ENCODE results near the gene DSC2.
"Not testable (repeated sequence)": the region's sequence is repeated elsewhere in the genome, so short reads cannot be mapped to it uniquely, and the experiment has no call there.

The DSC2 gene

DNA sequence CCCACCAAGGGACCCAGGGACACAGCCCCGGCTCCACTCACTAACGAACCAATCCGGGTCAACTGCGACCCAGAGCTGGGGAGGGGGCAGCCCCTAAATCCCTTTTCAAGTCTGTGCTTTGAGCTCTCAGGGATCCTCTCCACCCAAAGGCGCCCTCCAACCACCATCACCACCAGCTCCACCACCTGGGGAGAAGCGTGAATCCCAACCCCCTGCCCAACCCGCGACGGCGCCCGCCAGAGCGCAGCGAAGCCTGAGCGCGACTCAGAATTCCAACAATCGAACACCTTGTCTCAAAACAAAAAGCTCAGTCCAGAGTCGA is 60.2 kb downstream of the DSC2 start:
- no peak for DNase-seq

GRCh38 chr18:31041271-31042083 is 60.7 kb downstream of the DSC2 start:
- DNase-seq: no peak

- no peak for DNase-seq
Observed at GRCh38 chr18:31040686-31041270, 61.4 kb downstream of the DSC2 start.

DNA sequence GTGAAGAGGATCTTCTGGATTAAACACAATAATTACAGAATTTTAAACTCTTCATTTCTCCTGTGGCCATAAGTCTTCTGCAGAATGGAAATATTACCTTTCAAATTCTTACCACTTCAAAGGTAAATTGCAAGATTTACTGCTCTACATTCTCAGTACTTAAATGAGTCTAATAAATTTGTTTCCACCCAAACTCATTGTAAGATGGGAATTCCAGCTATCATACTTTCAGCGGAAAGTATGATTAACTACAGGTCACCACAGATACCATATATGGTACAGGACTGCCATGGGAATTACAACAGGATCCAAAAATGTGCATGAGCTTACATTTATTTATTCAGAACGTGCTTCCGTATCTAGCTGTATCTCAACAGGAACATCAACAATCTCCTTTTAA is 62.8 kb downstream of the DSC2 start:
- DNase-seq: no peak

GRCh38 chr18:31037686-31038085 is 64.5 kb downstream of the DSC2 start:
- DNase-seq: not testable (repeated sequence)

- DNase-seq: no peak
Observed at GRCh38 chr18:31034541-31034940, 67.7 kb downstream of the DSC2 start.

GRCh38 chr18:31030574-31031278 is 71.5 kb downstream of the DSC2 start:
- no peak for DNase-seq

DNA sequence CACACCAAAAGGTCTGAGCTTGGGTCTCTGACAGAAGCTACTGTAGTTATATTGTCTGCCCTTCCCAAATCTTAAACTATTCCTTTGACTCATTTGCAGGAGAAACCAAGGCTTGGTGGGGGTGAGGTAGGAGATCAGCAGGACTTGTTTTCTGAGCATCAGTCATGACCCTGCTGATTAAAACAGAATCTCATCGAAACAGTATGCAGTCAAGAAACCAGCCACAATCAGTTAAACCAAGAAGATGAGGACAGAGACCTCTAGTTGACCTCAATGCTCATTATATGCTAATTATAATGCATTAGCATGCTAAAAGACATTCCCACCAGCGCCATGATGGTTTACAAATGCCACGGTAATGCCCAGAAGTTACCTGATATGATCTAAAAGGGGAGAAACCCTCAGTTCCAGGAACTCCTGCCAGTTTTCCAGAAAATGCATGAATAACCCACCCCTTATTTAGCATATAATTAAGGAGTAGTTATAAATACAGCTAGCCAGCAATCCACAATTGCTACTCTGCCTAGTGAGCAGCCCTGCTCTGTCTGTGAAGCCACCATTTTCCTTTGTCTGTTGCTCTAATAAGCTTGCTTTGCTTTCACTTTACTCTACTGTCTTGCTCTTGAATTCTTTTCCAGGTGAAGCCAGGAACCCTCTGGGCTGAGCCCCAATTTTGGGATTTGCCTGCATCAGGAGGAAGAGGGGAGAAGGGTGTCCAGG is 86.3 kb downstream of the DSC2 start:
- DNase-seq: no peak

GRCh38 chr18:31011455-31011854 is 90.8 kb downstream of the DSC2 start:
- DNase-seq: not testable (repeated sequence)

DNA sequence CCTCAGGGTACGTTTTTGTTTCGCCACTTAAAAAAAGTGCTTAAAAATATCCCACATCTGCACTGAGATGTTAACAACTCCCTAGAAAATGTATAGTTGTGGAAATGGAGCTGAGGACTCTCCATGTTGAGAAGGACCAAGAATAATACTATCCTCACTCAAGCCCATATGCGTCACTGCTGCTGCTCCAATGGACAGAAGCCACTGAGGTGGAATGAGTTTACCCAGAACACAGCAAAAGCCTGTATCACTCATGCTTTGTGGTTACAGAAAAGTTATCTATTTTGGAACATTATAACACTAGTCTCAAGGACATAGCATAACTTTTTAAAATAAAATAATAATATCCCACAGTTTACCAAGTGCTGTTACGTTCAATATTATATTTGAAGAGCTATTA is 91.6 kb downstream of the DSC2 start:
- no peak for DNase-seq
